Dedifferentiated amniotic fluid mesenchymal stem cell (primary cell): ENCODE measurements around the gene CACNA2D3.

ENCODE experiments used
- DNase-seq: peaks from one replicate; pipeline ENCODE4 v3.0.0-alpha.2; 2016; ENCODE audit errors: extremely low spot score

The CACNA2D3 gene

GRCh38 chr3:54792584-54792983 is 670.2 kb downstream of the CACNA2D3 start:
- no peak for DNase-seq

- DNase-seq = no peak
Observed at GRCh38 chr3:54793171-54793570, 670.8 kb downstream of the CACNA2D3 start.

GRCh38 chr3:54797111-54797510 is 674.8 kb downstream of the CACNA2D3 start:
- DNase-seq = no peak

GRCh38 chr3:54800478-54800877 is 678.1 kb downstream of the CACNA2D3 start:
- DNase-seq = no peak

- DNase-seq = no peak
Observed at GRCh38 chr3:54801977-54802376, 679.6 kb downstream of the CACNA2D3 start.

GRCh38 chr3:54810401-54810800 is 688.0 kb downstream of the CACNA2D3 start:
- DNase-seq = no peak

- DNase-seq = no peak
Observed at GRCh38 chr3:54814224-54814623, 691.9 kb downstream of the CACNA2D3 start.

- DNase-seq = peak; percentile 45
Observed at GRCh38 chr3:54817628-54818027, 695.3 kb downstream of the CACNA2D3 start.

GRCh38 chr3:54818486-54818885 is 696.1 kb downstream of the CACNA2D3 start:
- DNase-seq = no peak

- DNase-seq = no peak
Observed at GRCh38 chr3:54818942-54819341, 696.6 kb downstream of the CACNA2D3 start.

- no peak for DNase-seq
Observed at GRCh38 chr3:54819946-54820345, 697.6 kb downstream of the CACNA2D3 start.

- DNase-seq = peak; percentile 56
Observed at GRCh38 chr3:54822206-54822605, 699.9 kb downstream of the CACNA2D3 start.

GRCh38 chr3:54826251-54826691 is 703.9 kb downstream of the CACNA2D3 start:
- DNase-seq = peak; percentile 52

GRCh38 chr3:54827056-54827687 is 704.8 kb downstream of the CACNA2D3 start:
- DNase-seq = no peak

- no peak for DNase-seq
Observed at GRCh38 chr3:54827776-54828175, 705.4 kb downstream of the CACNA2D3 start.

GRCh38 chr3:54830658-54831057 is 708.3 kb downstream of the CACNA2D3 start:
- DNase-seq = no peak

GRCh38 chr3:54831112-54831511 is 708.8 kb downstream of the CACNA2D3 start:
- DNase-seq = no peak

GRCh38 chr3:54832876-54833275 is 710.5 kb downstream of the CACNA2D3 start:
- DNase-seq = no peak

- no peak for DNase-seq
Observed at GRCh38 chr3:54835701-54836100, 713.3 kb downstream of the CACNA2D3 start.

GRCh38 chr3:54836871-54837270 is 714.5 kb downstream of the CACNA2D3 start:
- no peak for DNase-seq

- DNase-seq = peak; percentile 49
Observed at GRCh38 chr3:54837964-54838363, 715.6 kb downstream of the CACNA2D3 start.

- no peak for DNase-seq
Observed at GRCh38 chr3:54841471-54841870, 719.1 kb downstream of the CACNA2D3 start.

- DNase-seq = no peak
Observed at GRCh38 chr3:54843352-54843751, 721.0 kb downstream of the CACNA2D3 start.

GRCh38 chr3:54844211-54844610 is 721.9 kb downstream of the CACNA2D3 start:
- no peak for DNase-seq
